ENCODE results near the gene NES.

DNA sequence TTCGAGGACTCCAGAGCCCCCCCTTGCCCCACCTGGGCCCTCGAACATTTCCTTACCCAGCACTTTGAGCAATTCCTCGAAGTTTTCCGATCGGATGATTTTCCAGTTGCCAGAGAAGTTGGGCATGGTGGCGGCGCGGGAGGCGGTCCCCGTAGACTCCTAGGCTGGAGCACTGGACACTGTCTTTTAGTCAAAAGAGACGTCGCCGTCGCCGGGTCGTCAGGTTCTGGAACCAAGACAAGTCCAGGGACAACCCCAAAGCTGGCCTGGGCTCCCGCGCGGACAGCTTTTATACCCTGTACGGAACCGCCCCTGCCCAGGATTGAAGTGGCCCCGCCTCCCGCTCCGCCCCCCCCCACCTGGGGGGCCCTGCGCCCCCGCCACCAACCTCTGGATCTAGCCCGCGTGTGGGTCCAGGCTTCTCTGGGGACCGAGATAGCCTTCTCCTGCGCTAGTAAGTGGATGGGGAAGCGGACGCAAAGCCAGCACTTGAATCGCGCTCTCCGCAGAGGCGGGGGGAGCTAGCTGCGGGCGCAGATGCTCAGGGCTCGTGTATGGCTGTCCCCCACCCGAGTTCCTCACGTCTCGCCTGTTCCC lies 28.2 kb upstream of the NES start, which contains the start of gene CRABP2:
- TF ChIP-seq, protein P1, sequence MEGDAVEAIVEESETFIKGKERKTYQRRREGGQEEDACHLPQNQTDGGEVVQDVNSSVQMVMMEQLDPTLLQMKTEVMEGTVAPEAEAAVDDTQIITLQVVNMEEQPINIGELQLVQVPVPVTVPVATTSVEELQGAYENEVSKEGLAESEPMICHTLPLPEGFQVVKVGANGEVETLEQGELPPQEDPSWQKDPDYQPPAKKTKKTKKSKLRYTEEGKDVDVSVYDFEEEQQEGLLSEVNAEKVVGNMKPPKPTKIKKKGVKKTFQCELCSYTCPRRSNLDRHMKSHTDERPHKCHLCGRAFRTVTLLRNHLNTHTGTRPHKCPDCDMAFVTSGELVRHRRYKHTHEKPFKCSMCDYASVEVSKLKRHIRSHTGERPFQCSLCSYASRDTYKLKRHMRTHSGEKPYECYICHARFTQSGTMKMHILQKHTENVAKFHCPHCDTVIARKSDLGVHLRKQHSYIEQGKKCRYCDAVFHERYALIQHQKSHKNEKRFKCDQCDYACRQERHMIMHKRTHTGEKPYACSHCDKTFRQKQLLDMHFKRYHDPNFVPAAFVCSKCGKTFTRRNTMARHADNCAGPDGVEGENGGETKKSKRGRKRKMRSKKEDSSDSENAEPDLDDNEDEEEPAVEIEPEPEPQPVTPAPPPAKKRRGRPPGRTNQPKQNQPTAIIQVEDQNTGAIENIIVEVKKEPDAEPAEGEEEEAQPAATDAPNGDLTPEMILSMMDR (IDR thresholded peaks at IDR 0.05; ENCODE audit: insufficient read depth, low read length, poor library complexity, severe bottlenecking) = no peak
- no peak for TF ChIP-seq EZH2phosphoT487 (conservative IDR thresholded peaks at IDR 0.05; ENCODE audit: low read length)

Measured in SU-DHL-6 (cell line).